Vagina (tissue), 2 donors: ENCODE measurements around the gene SMIM23. TPM values are rescaled to one million over a fixed set of nuclear protein-coding genes. Genes with fewer than 3 reads are reported as not detected.

Experiments
- DNase-seq, 2 donors: peaks; one replicate each; pipeline ENCODE4 v3.0.0-alpha.2; 2017; ENCODE audit errors: extremely low spot score in 2 of 2
- H3K27ac ChIP-seq: fragments of 200-600 bp; sonication (generic); one replicate; pipeline ENCODE4 v1.5.1; 2019
- H3K27me3 ChIP-seq: fragments of 200-600 bp; sonication (generic); one replicate; pipeline ENCODE4 v1.5.1; 2019
- H3K36me3 ChIP-seq, 2 donors: fragments of 200-600 bp; sonication (generic); one replicate each; pipeline ENCODE4 v1.5.1; 2017 to 2019
- H3K4me1 ChIP-seq: fragments of 200-600 bp; sonication (generic); one replicate; pipeline ENCODE4 v1.5.1; 2019
- H3K4me3 ChIP-seq, 2 donors: fragments of 200-600 bp; sonication (generic); 1 replicate in 1 of 2; 2 replicates in 1 of 2; pipeline ENCODE4 v1.5.1; 2016 to 2019
- H3K9me3 ChIP-seq: fragments of 200-600 bp; sonication (generic); one replicate; pipeline ENCODE4 v1.5.1; 2019
- POLR2A ChIP-seq, 2 donors: fragments of 450-650 bp; IDR thresholded peaks; one replicate each; pipeline ENCODE4 v1.6.1; 2017; ENCODE audit warnings: antibody characterized with exemption in 2 of 2, mild to moderate bottlenecking in 2 of 2, moderate library complexity in 2 of 2
- POLR2AphosphoS5 ChIP-seq, 2 donors: sonication (generic); formaldehyde crosslinking; IDR thresholded peaks; one replicate each; pipeline ENCODE4 v1.9.0; 2017; ENCODE audit warnings: antibody characterized with exemption in 2 of 2, mild to moderate bottlenecking in 2 of 2, low read depth in 1 of 2; ENCODE audit not compliant: insufficient read depth in 1 of 2
- intact Hi-C: fragments of 100-400 bp; cut with DNase I; formaldehyde crosslinking; loops from one replicate; pipeline ENCODE4 v1.15.1; 2023
- total RNA-seq: library from RNA; depleted of rRNA; stranded (reverse); fragments of >200 nt; gene quantifications from one replicate; pipeline ENCODE4 v1.2.3, GENCODE V29; 2016
- TF ChIP-seq, protein P1 (sequence below), 3 experiments: fragments of 450-650 bp in 2 of 3; fragments of 200-600 bp in 1 of 3; sonication (generic) in 1 of 3; IDR thresholded peaks; one replicate each; pipeline ENCODE4 v1.5.1; 2017 to 2019; ENCODE audit warnings: antibody characterized with exemption in 3 of 3, mild to moderate bottlenecking in 2 of 3, moderate library complexity in 2 of 3

The SMIM23 gene
- total RNA-seq, 1 donor from 2014 or later: not detected

DNA sequence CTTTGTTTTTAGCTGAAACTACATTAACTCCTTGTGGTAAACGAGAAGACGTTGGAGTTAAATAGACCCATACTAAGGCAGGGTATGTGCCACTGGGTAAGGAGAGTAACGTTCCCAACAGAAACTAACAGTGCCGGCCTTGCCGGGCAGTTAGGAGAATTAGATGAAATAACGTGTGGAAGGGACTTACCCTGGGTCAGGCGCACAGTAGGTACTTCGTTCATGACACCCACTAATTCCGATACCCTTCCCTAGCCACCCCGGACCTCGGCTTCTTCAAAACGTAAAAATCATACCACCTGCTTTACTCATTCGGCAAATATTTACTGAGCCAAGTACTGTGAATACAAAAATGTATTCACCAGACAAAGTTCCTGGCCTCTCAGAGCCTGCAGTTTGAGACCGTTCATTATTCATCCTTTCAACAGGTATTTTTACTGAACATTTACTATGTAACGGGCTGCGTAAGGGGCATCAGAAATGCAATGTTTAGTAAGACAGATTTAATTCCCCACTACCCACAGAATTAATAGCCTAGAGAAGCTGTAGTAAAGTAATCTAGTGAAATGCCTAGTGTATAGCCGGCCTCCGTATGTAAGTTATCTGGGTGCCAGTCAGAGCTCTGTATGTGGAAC lies 3.2 kb upstream of the SMIM23 start:
- Histone ChIP-seq H3K27me3 (no peaks in the 10 kb centered on the region), H3K36me3 (no peaks in the 10 kb centered on the region), H3K4me1 (no peaks in the 10 kb centered on the region), H3K4me3 (no peak overlapping the region), H3K27ac (no peak overlapping the region), H3K9me3 (no peaks in the 10 kb centered on the region)
- no peak for DNase-seq
- intact Hi-C loops: no loop called here
- TF ChIP-seq POLR2AphosphoS5 (IDR thresholded peaks at IDR 0.05; ENCODE audit: insufficient read depth in 1 of 2, low read depth in 1 of 2): no peak

DNA sequence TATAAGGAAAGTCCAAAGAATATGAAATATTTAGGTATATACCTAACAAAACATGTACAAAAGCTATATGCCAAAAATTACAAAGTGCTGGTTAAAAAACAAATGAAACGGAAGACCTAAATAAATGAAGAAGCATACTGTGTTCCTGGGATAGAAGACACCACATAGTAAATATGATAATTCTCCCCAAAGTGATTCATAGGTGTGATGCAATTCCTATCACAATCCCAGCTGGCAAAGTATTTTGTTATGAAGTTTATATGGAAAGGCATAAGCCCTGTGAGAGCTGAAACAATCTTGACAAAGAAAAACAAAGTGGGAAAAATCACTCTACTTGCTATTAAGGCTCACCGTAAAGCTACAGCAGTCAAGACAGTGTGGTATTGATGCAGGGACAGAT lies 2.6 kb upstream of the SMIM23 start:
- no peak overlapping the region for H3K4me3 ChIP-seq
- H3K36me3 ChIP-seq: no peaks in the 10 kb centered on the region
- H3K27me3 ChIP-seq: no peaks in the 10 kb centered on the region
- TF ChIP-seq, protein P1, sequence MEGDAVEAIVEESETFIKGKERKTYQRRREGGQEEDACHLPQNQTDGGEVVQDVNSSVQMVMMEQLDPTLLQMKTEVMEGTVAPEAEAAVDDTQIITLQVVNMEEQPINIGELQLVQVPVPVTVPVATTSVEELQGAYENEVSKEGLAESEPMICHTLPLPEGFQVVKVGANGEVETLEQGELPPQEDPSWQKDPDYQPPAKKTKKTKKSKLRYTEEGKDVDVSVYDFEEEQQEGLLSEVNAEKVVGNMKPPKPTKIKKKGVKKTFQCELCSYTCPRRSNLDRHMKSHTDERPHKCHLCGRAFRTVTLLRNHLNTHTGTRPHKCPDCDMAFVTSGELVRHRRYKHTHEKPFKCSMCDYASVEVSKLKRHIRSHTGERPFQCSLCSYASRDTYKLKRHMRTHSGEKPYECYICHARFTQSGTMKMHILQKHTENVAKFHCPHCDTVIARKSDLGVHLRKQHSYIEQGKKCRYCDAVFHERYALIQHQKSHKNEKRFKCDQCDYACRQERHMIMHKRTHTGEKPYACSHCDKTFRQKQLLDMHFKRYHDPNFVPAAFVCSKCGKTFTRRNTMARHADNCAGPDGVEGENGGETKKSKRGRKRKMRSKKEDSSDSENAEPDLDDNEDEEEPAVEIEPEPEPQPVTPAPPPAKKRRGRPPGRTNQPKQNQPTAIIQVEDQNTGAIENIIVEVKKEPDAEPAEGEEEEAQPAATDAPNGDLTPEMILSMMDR (IDR thresholded peaks at IDR 0.05): no peak
- TF ChIP-seq POLR2AphosphoS5 (IDR thresholded peaks at IDR 0.05; ENCODE audit: insufficient read depth in 1 of 2, low read depth in 1 of 2) (no peak), POLR2A (IDR thresholded peaks at IDR 0.05) (no peak)
- intact Hi-C loops: no loop called here
- DNase-seq: no peak
- H3K4me1 ChIP-seq: no peaks in the 10 kb centered on the region
- H3K9me3 ChIP-seq: no peaks in the 10 kb centered on the region
- no peak overlapping the region for H3K27ac ChIP-seq

GRCh38 chr5:171789353-171789752 lies 3.7 kb downstream of the SMIM23 start:
- intact Hi-C loops: no loop called here
- no peak for DNase-seq
- Histone ChIP-seq H3K4me3 (no peak overlapping the region), H3K36me3 (no peaks in the 10 kb centered on the region), H3K9me3 (no peaks in the 10 kb centered on the region), H3K27ac (no peak overlapping the region), H3K27me3 (no peaks in the 10 kb centered on the region), H3K4me1 (no peaks in the 10 kb centered on the region)
- no peak for TF ChIP-seq POLR2A (IDR thresholded peaks at IDR 0.05)
- TF ChIP-seq POLR2AphosphoS5 (IDR thresholded peaks at IDR 0.05; ENCODE audit: insufficient read depth in 1 of 2, low read depth in 1 of 2): no peak
- TF ChIP-seq, protein P1 (IDR thresholded peaks at IDR 0.05): no peak

- intact Hi-C loops: no loop called here
- H3K27ac ChIP-seq: no peak overlapping the region
- DNase-seq: no peak
- no peaks in the 10 kb centered on the region for H3K27me3 ChIP-seq
- H3K4me1 ChIP-seq: no peaks in the 10 kb centered on the region
- TF ChIP-seq, protein P1 (IDR thresholded peaks at IDR 0.05): no peak
- TF ChIP-seq POLR2A (IDR thresholded peaks at IDR 0.05) (no peak), POLR2AphosphoS5 (IDR thresholded peaks at IDR 0.05; ENCODE audit: insufficient read depth in 1 of 2, low read depth in 1 of 2) (no peak)
- no peak overlapping the region for H3K4me3 ChIP-seq
- H3K9me3 ChIP-seq: no peaks in the 10 kb centered on the region
- no peaks in the 10 kb centered on the region for H3K36me3 ChIP-seq
Measured at GRCh38 chr5:171790408-171790807, 4.8 kb downstream of the SMIM23 start.

DNA sequence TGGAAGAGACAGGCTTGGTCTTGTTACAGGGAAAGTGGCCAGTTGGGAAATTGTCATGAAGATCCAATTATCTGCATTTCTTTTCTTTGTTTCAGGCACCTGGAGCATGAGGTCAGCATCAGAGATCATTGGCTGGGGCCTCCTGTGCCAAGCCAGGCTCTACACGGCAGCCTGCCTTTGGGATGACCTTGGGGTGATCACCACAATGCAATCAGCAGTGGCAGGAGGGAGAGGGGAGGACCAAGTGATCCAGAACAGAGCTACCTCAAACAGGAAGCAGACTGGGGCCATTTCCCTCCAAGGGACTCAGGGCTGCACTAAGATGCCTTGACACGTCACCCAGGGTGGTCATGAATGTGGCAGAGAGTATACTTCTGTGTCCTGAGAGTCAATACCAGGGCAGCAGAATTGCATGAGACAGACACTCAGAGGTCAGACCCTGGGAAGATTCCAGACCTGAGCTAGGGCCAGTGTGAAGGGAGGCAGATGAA lies 8.9 kb downstream of the SMIM23 start:
- DNase-seq: no peak
- Histone ChIP-seq H3K36me3 (no peaks in the 10 kb centered on the region), H3K9me3 (no peaks in the 10 kb centered on the region), H3K4me1 (no peaks in the 10 kb centered on the region), H3K27ac (no peak overlapping the region), H3K4me3 (no peak overlapping the region), H3K27me3 (no peaks in the 10 kb centered on the region)
- no peak for TF ChIP-seq POLR2A (IDR thresholded peaks at IDR 0.05)
- intact Hi-C loops: no loop called here

- H3K9me3 ChIP-seq: no peaks in the 10 kb centered on the region
- no peak overlapping the region for H3K4me3 ChIP-seq
- TF ChIP-seq, protein P1 (IDR thresholded peaks at IDR 0.05): no peak
- no peak for TF ChIP-seq POLR2AphosphoS5 (IDR thresholded peaks at IDR 0.05; ENCODE audit: insufficient read depth in 1 of 2, low read depth in 1 of 2)
- no peak for TF ChIP-seq POLR2A (IDR thresholded peaks at IDR 0.05)
- no peak overlapping the region for H3K27ac ChIP-seq
- no peaks in the 10 kb centered on the region for H3K27me3 ChIP-seq
- no peaks in the 10 kb centered on the region for H3K36me3 ChIP-seq
- intact Hi-C loops: no loop called here
- DNase-seq: no peak
- no peaks in the 10 kb centered on the region for H3K4me1 ChIP-seq
Measured at GRCh38 chr5:171795381-171795780, 9.8 kb downstream of the SMIM23 start.
